OCI-LY3 (cell line): Measurements from ENCODE around the gene PIBF1.

Source experiments
- EZH2phosphoT487 ChIP-seq: fragments of 200-600 bp; shearing (Covaris generic); IDR thresholded peaks from 2 replicates; pipeline ENCODE4 v1.6.1; 2018; ENCODE audit warnings: antibody characterized with exemption, mixed run types, low read depth
- TF ChIP-seq, protein P1 (sequence below): fragments of 200-600, 300-600 bp; sonication (generic); IDR thresholded peaks from 2 replicates; pipeline ENCODE4 v1.5.1; 2014; ENCODE audit warnings: antibody characterized with exemption, low read length, low read depth

DNA sequence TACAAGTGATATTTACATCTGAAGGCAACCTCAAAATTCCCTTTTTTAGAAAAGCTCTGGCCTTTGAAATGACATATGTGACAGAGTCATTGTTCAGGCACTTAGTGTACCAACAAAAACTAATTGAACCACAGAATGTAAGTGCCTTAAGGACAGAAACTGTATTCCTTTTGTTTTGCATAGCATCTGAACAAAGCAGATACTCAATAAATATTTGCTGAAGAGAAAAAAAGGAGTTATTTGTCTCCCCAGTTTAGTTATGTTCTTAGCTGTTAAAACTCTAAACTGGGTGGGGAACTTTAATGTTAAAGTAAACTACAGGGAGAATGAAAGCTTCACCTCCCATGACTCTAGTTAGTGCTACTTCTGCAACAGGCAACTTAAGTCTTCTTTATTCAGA, 220.0 kb downstream of the PIBF1 start:
- TF ChIP-seq, protein P1, sequence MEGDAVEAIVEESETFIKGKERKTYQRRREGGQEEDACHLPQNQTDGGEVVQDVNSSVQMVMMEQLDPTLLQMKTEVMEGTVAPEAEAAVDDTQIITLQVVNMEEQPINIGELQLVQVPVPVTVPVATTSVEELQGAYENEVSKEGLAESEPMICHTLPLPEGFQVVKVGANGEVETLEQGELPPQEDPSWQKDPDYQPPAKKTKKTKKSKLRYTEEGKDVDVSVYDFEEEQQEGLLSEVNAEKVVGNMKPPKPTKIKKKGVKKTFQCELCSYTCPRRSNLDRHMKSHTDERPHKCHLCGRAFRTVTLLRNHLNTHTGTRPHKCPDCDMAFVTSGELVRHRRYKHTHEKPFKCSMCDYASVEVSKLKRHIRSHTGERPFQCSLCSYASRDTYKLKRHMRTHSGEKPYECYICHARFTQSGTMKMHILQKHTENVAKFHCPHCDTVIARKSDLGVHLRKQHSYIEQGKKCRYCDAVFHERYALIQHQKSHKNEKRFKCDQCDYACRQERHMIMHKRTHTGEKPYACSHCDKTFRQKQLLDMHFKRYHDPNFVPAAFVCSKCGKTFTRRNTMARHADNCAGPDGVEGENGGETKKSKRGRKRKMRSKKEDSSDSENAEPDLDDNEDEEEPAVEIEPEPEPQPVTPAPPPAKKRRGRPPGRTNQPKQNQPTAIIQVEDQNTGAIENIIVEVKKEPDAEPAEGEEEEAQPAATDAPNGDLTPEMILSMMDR = no peak
- no peak for TF ChIP-seq EZH2phosphoT487
